Measurements from ENCODE around the gene RGMB.
"Not testable (repeated sequence)": the region's sequence is repeated elsewhere in the genome, so short reads cannot be mapped to it uniquely, and the experiment has no call there.

DNA sequence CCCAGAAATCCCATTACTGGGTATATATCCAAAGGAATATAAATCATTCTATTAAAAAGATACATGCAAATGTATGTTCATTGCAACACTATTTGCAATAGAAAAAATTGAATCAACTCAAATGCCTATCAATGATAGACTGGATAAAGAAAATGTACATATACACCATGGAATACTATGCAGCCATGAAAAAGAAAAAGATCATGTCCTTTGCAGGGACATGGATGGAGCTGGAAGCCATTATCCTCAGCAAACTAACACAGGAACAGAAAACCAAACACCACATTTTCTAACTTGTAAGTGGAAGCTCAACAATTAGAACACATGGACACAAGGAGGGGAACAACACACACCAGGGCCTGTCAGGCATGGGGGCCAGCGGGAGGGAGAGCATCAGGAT lies 25.2 kb upstream of the RGMB start:
- TF ChIP-seq EZH2phosphoT487 (IDR thresholded peaks at IDR 0.05; ENCODE audit: low read length); CTCF (IDR thresholded peaks at IDR 0.05; ENCODE audit: low read length); EZH2 (optimal IDR thresholded peaks at IDR 0.05; ENCODE audit: low read depth, low read length): not testable (repeated sequence)

All from MM.1S (cell line).